ENCODE data around the gene MEG3. TPM values are rescaled to one million over a fixed set of nuclear protein-coding genes. Genes with fewer than 3 reads are reported as not detected.

Gene MEG3
- total RNA-seq, 1 donor from 2014 or later: 815 TPM

DNA sequence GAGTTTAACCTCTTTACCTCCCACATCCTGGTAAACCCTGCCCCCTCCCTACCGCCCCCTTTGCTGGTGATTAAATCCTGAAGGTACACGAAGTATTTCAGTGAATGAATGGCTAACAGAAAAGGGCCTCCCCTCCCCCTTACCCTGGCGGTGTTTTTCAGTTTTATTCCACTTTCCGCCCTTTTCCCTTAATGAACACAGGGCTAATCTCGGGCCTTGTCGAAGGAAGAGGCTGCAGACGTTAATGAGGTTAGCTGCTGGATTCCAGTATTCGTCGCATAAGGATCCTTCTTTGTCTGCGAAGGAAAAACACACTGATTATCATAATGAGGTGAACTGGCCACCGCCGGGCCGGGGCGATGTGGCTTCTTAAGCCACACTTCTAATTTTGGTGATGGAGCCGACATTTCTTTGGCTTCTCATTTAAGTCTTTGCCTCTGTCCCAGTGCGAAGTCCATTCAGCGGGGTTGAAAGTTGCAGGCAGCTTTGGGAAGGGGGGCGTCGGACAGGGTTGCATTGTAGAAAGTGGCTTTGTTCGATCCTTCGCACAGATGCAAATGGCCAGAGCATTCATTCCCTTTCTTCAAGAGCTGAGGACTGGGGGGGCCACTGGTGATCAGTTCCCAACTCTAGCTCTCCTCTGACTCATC is 6.5 kb downstream of the MEG3 start:
- DNase-seq (ENCODE audit: low spot score): no peak

DNA sequence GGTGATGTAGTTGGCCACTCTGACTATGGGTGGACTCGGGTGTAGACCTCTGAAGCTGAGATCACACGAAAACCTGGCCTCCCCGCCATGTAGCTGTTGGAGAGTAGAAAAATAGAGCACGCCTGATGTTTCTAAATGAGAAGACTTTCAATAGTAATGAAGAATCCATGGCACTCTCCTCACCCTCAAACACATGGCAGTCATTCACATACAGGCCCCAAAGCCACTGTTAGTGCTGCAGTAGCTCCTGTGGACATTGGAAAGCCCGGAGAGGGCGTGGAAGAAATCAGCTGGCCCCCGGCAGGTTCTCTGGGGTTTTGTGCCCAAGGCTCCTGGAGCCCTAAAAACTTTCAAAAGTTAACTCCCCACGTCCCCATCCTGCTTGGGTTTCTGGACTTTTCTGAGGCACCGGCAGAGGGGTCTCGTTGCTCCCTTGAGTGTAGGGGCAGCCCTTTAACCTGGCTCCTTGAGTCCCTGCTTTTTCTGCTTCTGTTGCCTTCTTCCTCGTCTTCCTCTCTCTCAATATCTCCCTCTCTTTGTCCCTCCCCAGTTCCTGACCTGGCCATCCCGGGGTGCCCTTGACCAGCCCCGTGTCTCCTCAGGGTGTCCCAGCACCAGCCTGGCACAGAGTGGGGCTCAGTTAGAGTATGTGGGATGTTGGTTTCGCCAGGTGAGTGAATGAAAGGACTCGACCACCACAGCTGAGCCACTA is 8.3 kb downstream of the MEG3 start:
- DNase-seq (ENCODE audit: low spot score): no peak

DNA sequence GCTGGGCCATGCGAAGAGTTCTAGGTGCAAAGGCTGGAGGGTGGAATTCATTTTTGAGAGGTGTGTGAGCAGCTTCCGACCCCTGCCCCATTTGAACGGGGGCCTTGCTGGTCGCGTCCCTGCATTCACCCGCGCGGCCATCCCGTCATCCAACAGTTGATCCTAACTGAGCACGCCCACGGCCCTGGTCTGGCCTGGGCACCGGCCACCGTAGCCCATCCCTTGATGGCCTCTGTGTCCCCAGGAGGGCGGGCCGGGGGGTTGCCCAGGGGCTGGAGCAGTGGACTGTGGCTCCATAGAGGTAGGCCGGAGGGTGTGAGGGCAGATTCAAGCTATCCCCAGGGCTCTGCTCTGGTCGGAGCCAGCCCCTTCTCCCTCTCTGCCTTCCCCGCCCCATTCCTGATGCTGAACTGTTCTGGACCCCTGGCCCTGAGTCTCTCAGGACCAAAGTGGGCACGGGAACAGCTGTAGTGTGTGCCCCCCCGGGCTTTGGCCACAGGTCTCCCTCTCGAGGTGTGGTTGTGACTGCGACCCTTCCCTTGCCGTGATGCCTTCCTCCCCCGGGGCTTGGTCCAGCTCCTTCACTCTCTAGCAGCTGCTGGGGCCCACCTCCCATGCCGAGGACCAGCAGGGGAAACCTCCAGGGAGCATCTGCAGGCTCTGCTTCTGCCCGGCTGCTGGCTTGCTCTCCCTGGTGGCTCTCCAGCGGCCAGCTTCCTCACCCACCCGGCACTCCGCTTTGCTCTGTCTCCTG is 9.1 kb downstream of the MEG3 start:
- DNase-seq (ENCODE audit: low spot score): no peak

DNA sequence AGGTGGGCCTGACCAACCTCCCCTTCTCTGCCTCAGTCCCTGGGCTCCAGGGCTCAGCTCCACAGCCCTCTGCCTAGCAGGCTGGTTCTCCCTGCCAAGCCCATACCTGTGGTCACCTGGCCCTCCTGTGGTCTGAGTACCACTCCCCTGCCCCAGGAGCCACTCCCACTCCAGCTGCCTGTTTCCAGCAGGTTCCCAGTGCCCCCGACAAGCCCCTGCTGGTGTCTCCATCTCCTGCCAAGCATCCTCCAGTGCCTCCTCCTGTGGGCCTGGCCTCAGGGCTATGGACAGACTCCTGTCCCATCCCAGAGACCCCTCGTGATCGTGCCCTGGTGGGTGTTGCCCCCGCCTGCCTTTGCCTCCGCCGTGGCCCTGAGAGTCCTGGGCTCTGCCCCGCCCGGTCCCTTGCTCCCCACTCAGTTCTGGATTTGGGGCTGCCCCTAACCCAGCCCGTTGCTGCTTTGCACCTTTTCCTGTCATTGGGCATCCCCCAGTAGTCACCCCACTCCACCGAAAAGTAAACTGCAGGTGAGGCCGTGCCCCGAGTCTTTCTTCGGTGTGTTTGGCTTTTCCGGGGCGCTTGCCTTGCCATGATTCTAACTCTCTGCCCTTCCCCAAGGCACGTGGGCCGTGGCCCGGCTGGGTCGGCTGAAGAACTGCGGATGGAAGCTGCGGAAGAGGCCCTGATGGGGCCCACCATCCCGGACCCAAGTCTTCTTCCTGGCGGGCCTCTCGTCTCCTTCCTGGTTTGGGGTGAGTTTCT is 9.8 kb downstream of the MEG3 start:
- DNase-seq (ENCODE audit: low spot score): no peak

DNA sequence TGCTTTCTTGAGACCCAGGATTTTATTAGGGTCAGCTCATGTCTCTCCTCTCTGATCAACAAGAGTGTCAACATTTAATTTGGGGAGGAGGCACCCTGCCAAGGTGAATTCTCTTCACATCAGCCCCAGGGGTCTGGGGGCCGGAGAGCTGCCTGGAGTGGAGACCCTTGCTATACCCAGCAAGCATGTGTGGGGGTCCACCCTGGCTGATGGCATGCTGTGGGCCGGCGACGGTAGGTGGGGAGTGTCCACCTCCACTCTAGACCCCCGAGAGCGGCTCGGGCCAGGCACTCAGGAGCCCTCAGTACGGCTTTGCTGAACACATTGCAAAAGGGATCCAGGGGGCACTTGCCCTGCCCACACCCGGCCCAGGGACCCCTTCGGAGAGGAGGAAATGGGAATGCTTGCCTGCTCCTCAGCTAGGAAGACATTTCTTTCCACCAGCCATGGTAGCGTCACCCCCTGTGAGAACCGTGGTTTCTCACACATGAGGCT is 10.4 kb downstream of the MEG3 start:
- DNase-seq (ENCODE audit: low spot score): no peak

DNA sequence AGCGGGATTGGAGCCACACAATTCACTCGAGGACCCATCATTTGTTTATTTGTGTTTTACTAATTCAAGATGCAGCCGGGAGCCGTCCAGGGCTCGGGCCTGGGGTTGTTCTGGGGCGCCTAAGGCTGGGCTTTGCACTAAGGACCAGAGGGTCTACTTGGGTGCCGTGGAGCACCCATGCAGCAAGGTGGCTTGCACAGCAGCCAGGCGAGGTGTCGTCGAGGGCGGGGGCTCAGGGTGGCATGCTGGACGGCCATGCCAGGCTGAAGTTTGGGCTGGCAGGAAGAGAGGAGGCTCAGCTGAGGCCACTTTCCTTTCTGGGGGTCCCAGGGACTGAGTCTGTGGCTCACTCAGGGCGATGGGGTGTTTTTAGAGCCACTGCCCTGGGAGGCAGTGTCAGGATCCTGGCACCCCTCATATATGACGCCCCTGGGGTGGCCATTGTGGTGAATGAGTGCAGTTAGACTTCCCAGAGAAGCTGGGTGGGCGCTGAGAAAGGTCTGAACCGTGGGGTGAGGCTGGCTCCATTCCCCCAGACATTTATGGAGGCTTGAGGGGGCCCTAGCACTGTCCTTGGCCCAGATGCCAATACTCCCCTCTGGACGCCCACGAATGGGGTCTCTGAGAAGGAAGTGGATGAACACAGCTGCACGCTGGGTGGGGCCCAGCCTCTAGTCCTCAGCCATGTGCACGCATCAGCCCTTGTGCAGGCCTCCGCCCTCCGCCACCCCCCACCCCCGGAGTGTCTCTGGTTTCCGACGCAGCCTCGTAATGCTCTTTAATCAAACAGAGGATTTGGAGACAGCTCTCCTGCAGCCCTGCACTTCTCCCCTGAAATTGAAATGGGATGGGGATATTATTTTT is 11.3 kb downstream of the MEG3 start:
- DNase-seq (ENCODE audit: low spot score): peak; percentile 82

DNA sequence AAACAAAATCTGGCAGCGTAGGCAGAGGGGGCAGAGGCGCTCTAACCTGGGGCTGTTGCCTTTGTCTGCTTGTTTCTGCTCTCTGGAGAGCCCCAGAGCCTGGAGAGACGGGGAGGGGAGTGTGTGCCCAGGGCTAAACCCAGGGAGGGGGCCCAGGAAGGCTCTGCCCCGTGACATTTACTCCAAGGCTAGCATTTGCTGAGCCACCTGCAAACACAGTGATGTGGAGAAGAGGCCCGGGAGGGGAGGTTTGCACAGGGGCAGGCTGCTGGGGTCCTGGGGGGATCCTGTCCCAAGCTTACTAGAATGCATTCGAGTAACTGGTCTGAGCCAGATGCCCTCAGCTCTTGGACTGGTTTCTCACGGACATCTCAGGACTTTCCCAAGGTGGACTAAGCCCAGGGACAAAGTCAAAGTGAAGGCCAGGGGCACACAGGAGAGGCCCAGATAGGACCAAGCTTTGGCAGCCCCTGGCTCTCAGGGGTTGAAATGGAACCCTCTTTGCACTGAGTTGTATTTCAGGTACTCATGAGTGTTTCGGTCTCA is 12.0 kb downstream of the MEG3 start:
- DNase-seq (ENCODE audit: low spot score): no peak

DNA sequence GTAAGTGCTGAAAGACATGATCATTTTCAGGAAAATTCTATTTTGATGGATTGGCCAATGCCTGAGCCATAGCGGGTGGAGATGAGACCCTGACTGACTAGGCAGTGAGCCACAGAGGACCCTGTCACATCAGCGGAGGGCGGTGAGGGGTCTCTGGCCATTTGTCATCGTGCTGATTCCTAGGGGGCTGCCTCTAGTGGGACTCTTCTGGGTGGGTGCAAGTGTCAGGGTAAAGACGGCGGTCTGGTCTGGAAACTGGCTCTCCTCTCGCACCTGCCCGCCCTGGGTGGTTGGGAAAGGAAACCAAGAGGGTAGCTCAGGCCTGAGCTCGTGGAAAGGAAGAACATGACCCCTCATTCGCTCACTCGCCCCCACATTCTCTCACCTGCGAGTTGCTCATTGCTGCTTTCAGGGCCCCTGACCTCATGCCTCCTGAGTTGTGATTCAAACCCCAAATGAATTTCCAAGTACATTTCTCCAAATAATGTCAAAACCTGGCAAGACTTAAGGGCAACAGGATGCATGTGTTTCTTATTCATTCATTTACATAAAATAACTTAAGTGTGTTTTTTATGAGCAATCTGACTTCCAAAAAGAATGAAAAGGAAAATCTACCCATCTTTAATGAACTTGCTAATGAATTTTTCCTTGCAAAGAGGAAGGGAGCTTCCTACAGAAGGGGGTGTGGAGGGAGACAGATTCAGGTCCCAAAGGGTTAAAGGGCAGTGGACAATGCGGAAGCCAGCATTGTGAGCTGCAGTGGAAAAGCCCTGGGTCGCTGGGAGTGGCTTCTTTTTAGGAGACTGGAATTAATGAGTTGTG is 12.8 kb downstream of the MEG3 start:
- DNase-seq (ENCODE audit: low spot score): no peak

DNA sequence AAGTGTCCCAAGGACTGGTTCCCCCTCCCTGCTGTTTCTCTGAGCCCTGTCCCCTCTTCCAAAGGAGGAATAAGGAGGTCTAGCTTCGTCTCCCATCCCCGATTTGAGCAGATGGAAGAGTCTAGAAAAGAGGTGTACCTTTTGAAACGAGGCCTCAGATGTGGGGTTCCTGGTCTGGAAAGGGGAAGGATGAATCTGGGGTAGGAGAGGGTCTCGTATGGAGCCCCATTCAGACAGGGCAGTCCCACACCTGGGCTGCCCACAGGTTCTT is 13.3 kb downstream of the MEG3 start:
- DNase-seq (ENCODE audit: low spot score): no peak

DNA sequence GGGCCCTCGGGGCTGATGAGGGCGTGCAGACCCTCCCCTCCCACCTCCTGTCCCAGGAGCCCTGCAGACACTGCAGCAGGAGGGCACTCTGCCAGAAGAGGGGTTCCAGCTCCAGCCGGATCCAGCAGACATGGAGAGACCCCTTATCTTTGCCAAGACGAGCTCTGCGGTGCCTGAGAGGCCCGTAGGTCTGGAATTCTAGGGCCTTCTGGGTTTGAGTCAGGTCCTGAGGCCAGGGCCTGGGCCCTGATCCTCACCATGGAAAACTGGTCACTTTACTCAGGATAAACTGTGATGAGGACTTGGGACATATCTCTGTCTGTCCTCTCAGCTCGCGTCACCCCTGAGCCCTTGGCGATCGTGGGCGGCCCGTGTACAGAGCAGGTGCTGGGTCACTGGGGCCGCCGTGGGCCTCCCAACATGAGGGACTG is 13.8 kb downstream of the MEG3 start:
- DNase-seq (ENCODE audit: low spot score): peak; percentile 78

DNA sequence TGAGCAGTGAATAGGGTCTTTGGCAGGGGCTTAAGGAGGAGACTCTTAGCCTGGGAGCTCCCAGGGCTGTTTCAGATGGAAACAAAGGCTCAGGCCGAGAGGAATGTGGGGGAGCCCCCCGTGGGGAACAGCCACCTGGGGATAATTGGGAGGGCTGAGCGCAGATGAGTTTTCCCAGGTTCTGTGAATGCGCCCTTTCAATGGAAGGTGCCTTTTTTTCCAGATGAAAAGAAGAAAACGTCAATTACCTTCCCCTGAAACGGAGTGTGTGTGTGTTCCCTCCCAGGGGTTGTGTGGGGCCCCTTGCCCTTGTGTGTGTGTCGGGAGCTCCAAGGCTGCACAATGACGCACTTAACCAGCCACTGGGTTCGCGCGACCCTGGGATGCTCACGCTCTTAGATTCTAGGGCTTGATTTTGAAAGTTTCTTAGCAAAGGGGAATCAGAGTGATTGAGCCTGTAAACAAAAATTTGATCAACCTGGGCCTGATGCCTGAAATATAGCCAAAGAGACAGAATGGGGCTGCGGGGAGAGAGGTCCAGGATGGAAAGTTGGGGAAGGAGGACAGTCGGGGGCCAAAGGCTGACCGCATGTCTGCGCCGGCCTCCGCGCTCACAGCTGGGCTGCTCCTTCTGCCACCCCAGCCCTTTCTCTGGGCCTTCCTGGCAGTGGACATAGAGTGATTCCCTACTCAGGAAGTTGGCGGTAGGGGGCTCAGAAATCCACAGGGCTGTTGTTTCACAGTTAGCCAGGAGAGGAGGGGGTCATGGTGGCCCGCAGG is 14.6 kb downstream of the MEG3 start:
- DNase-seq (ENCODE audit: low spot score): no peak

DNA sequence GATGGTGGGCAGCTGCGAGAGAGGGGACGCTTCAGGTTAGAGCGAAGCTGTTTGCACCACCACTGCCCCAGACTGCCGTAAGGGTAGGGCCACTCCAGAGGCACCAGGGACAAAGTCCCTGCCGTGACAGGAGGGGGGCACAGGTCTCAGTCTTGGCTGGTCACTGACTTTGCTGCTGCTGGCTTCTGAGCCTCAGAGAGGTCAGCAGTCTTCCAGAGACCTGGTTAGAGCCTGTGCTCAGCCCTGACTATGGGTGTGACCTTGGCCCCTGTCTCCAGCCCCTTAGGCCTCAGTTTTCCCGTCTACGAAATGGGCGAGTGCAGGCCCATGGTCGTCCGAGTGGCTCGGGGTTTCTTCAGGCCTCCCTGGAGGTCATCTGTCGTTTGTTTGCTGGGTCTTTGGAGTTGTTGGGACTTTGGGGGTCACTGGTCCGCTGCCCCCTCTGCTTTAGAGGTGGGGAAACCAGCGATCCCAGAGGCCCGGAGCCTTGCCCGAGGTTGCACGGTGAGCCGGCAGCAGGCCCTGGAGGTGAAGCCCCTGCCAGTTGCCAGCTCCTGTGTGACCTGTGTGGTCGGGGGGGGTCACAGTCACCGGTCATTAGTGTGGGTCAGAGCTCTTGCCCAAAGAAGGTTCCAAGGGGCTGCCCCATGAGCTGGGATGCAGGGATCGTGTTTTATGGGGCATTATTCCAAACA is 15.3 kb downstream of the MEG3 start:
- no peak for DNase-seq (ENCODE audit: low spot score)

DNA sequence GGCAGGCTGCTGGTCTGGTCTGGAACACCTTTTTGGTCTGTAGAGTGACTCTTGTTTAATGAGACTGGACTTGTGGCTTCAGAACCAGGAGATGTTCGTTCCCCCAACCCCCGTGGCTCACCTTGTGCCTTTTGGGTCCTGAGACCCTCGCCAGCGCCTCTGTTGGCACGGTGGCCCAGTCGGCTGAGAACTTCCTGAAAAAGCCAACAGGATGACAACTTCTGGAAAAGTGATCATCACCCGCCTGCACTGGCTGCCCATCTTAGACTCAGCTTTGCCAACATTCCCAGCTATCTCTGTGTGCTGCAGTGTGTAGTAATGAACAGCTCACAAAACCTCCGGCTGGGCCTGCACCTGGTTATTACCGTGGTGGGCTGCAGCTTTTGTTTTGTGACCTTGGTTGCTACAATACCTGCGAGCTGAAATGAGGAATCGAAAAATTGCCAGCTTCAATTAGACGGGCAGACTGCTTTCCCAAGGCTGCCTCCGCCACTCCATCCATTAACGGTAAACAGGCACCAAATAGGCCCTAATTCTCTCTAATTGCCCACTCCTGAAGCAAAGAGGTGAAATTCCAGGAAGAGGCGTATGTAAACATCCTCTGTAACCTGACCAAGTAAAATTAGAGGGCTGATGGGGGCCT is 16.0 kb downstream of the MEG3 start:
- DNase-seq (ENCODE audit: low spot score): no peak

DNA sequence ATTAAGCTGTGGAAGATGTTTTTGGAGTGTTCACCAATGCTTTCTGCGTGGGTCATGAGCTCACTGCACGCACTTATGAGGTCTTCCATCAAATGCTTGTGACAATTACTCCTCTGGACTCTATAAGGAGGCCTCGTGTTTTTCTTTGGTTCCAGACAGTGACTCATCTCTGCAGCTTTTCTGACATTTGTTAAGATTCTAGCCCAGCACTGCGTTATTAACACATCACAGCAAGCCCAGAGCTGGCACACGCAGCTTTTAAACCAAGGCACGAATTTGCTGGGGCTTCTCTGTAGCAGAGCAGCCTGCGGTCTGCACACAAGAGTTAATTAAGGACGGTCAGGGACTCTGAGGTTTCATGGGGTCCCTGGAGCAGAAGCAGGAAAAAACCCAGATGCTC is 16.9 kb downstream of the MEG3 start:
- DNase-seq (ENCODE audit: low spot score): peak; percentile 89

DNA sequence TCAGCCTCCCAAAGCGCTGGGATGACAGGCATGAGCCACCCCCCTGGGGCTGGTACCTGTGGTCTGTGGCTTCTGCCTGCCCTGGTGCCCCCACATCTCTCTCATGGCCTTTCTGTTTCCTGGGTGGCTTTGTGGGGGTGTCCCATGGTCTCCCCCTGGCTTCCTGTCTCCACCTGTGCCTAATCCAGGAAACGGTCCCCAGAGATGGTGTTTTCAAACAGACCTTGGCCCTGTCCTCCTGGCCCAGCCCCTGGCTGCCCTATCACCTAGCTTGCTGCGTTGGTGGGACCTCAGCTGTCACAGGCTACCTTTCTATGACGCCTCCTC is 18.1 kb downstream of the MEG3 start:
- no peak for DNase-seq (ENCODE audit: low spot score)

DNA sequence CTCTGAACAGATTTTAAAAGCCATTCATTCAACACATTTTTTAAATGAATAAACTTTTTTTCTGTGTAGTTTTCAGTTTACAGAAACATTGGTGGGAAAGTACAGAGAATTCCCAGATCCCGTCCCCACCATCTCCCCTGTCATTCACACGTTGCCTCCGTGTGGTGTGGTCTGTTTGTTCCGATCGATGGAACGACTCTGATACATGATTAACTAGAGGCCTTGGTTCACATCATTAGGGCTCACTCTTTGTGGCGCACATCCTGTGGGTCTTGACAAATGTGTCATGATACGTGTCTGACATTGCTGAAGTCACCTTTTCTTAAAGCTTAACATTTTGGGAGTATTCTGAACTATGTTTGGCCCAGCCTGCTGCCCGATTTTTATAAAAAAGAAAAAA is 18.5 kb downstream of the MEG3 start:
- DNase-seq (ENCODE audit: low spot score): no peak

DNA sequence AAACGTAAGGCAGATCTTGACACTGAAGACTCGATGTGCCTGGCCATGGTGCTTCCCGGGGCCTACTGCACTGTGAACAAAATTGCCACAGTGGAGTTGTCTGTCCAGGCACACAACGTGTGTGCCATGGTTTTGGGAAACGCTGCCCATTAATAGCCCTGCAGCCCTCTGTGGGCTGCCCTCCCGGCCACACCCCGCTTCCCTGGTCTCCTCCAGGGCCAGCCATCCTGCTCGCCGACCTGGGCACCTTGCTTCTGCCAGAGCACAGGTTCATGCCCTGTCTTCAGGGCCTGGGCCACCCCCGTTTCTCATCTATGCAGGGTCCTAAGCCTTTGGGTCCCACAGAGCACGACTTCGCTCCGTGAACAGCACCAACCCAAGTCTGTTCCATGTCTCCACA is 18.9 kb downstream of the MEG3 start:
- no peak for DNase-seq (ENCODE audit: low spot score)

DNA sequence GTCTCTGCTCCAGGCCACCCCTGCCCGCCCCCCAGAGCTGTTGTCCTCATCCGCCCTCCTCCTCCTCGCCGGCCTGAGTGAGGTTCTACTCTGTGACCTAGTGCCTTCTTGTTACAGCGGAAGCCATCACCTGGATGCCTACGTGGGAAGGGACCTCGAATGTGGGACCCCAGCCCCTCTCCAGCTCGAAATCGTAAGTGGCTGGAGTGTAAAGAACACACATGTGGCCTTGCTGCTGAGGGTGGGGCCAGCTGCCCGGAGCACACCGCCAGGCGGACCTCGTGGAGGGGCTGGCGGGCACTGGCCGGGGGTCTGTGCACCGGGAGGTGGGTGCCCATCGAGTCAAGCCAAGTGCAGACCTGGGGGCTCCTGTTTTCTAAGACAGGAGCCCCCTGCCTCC is 19.4 kb downstream of the MEG3 start:
- no peak for DNase-seq (ENCODE audit: low spot score)
